ENCODE measurements around the gene TLCD3B.

Gene TLCD3B

GRCh38 chr16:30053376-30054015 is 22.4 kb upstream of the TLCD3B start:
- Histone ChIP-seq H3K27me3 (ENCODE audit: insufficient read depth, poor library complexity, severe bottlenecking) (no peaks in the 10 kb centered on the region), H3K9me3 (ENCODE audit: severe bottlenecking) (no peaks in the 10 kb centered on the region), H3K4me1 (ENCODE audit: insufficient read depth, poor library complexity, severe bottlenecking) (peaks cover 19% of the 10 kb centered on the region), H3K27ac (ENCODE audit: poor library complexity, severe bottlenecking) (peak overlapping the region; percentile 80), H3K4me3 (ENCODE audit: severe bottlenecking) (peak overlapping the region; percentile 63), H3K36me3 (ENCODE audit: low read depth) (peaks cover 15% of the 10 kb centered on the region)
- DNase-seq (ENCODE audit: low spot score) (no peak), ATAC-seq (ENCODE audit: low read depth) (peak; percentile 57)
- no peak for TF ChIP-seq CTCF (IDR thresholded peaks at IDR 0.05; ENCODE audit: poor library complexity, severe bottlenecking)

DNA sequence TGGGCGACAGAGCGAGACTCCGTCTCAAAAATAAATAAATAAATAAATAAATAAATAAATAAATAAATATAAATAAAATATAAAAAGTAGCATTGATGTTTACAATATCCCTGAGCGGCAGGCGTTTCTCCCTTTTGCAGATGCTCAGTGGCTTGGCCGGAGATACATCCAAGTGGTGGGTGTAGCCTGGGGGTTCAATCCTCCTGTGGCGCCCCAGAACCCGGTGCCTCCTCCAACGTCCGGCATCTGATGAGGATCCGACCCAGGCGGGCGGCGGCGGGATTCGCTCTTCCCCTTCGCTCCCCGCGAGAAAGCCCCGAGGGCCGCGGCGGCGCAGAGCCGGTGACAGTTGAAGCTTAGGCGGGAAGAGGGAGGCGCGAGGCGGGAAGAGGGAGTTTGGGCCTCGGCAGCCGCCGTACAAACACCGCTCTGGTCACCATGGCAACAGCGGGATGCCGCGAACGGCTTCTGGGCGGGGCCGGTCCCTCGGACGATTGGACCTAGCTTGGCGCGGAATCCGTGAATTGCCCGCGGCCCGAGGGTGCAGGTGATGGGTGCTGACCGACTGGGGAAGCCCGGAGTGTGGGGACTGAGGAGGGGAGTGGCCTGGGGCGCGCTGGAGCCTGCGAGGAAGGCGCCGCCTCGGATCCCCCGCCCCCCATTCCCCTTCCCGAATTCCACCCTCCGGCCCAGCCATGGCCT is 21.8 kb upstream of the TLCD3B start:
- no peak for TF ChIP-seq CTCF (IDR thresholded peaks at IDR 0.05; ENCODE audit: poor library complexity, severe bottlenecking)
- peak overlapping the region; percentile 80 for H3K27ac ChIP-seq (ENCODE audit: poor library complexity, severe bottlenecking)
- peak; percentile 64 for ATAC-seq (ENCODE audit: low read depth)

DNA sequence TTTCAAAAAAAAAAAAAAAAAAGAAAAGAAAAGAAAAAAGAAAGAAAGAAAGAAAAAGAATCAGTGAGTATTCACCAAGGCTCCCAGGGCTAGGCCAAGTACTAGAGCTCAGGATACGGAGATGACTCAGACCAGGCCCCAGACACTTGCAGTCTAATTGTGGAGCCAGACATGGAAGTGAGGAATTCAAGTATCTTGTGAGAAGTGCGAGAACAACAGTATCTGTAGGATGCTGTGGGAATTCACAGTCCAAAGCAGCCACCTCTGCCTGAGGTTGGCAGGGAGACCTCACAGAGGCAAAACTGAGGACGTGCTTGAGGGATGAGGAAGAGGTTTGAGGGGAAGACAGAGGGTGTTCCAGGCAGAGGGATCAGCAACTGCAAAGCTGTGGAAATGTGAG is 20.4 kb upstream of the TLCD3B start:
- Histone ChIP-seq H3K9me3 (ENCODE audit: severe bottlenecking) (no peaks in the 10 kb centered on the region), H3K27me3 (ENCODE audit: insufficient read depth, poor library complexity, severe bottlenecking) (no peaks in the 10 kb centered on the region), H3K36me3 (ENCODE audit: low read depth) (peaks cover 10% of the 10 kb centered on the region), H3K4me3 (ENCODE audit: severe bottlenecking) (no peak overlapping the region), H3K4me1 (ENCODE audit: insufficient read depth, poor library complexity, severe bottlenecking) (peaks cover 19% of the 10 kb centered on the region), H3K27ac (ENCODE audit: poor library complexity, severe bottlenecking) (peak overlapping the region; percentile 7)
- no peak for TF ChIP-seq CTCF (IDR thresholded peaks at IDR 0.05; ENCODE audit: poor library complexity, severe bottlenecking)
- DNase-seq (ENCODE audit: low spot score), result no peak
- ATAC-seq (ENCODE audit: low read depth), result 0 out of 3 replicates have a peak, but pooled peaks have one; percentile 17

More for the DNA sequence above, 21.8 kb upstream of the TLCD3B start:
- H3K4me1 ChIP-seq (ENCODE audit: insufficient read depth, poor library complexity, severe bottlenecking), result peaks cover 19% of the 10 kb centered on the region
- no peaks in the 10 kb centered on the region for H3K9me3 ChIP-seq (ENCODE audit: severe bottlenecking)
- H3K4me3 ChIP-seq (ENCODE audit: severe bottlenecking), result peak overlapping the region; percentile 63
- H3K27me3 ChIP-seq (ENCODE audit: insufficient read depth, poor library complexity, severe bottlenecking), result no peaks in the 10 kb centered on the region
- peak; percentile 95 for DNase-seq (ENCODE audit: low spot score)
- H3K36me3 ChIP-seq (ENCODE audit: low read depth), result peaks cover 15% of the 10 kb centered on the region

DNA sequence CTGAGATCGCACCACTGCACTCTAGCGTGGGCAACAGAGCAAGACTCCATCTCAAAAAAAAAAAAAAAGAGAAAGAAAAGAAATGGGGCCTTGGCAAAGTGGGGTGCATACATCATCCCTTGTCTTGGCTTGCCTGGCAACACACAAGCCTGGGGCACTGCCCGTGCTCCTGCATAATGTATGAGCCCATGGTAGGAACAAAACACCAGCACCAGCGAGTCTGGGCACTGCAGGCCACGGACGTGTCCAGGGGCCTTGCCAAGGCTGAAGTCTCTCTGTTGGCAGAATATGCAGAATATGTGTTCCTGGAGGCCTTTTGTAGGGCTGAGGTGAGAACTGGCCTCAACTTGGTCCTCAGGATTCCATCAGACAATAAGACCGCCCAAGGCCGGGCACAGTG is 18.8 kb upstream of the TLCD3B start:
- ATAC-seq (ENCODE audit: low read depth), result no peak
- H3K36me3 ChIP-seq (ENCODE audit: low read depth), result no peaks in the 10 kb centered on the region
- TF ChIP-seq CTCF (IDR thresholded peaks at IDR 0.05; ENCODE audit: poor library complexity, severe bottlenecking), result no peak

DNA sequence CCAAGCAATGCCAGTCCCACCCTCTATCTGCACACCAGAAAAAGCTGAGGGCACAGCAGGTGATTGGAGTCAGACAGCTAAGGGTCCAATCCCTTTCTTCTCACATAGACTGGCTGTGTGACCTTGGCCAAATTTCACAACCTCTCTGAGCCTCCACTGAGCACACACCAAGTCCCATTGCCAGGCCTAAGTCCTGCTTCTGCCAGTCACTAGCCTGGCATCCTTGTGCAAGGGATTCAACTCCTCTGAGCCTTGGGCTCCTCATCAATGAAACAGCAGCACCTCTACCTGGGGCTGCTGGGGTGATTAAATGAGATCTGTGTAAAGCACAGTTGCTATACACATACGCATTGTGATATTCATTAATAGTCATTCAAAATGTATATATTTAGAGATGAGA is 15.5 kb upstream of the TLCD3B start:
- no peak for ATAC-seq (ENCODE audit: low read depth)
- Histone ChIP-seq H3K9me3 (ENCODE audit: severe bottlenecking) (no peaks in the 10 kb centered on the region), H3K4me3 (ENCODE audit: severe bottlenecking) (no peak overlapping the region), H3K27ac (ENCODE audit: poor library complexity, severe bottlenecking) (no peak overlapping the region), H3K27me3 (ENCODE audit: insufficient read depth, poor library complexity, severe bottlenecking) (no peaks in the 10 kb centered on the region), H3K36me3 (ENCODE audit: low read depth) (no peaks in the 10 kb centered on the region), H3K4me1 (ENCODE audit: insufficient read depth, poor library complexity, severe bottlenecking) (no peaks in the 10 kb centered on the region)
- no peak for TF ChIP-seq CTCF (IDR thresholded peaks at IDR 0.05; ENCODE audit: poor library complexity, severe bottlenecking)
- DNase-seq (ENCODE audit: low spot score), result no peak

More for the DNA sequence above, 18.8 kb upstream of the TLCD3B start:
- Histone ChIP-seq H3K27me3 (ENCODE audit: insufficient read depth, poor library complexity, severe bottlenecking) (no peaks in the 10 kb centered on the region), H3K4me3 (ENCODE audit: severe bottlenecking) (no peak overlapping the region), H3K27ac (ENCODE audit: poor library complexity, severe bottlenecking) (no peak overlapping the region), H3K4me1 (ENCODE audit: insufficient read depth, poor library complexity, severe bottlenecking) (peaks cover 11% of the 10 kb centered on the region), H3K9me3 (ENCODE audit: severe bottlenecking) (no peaks in the 10 kb centered on the region)
- DNase-seq (ENCODE audit: low spot score), result no peak
